Activated CD4-positive, CD25-positive, alpha-beta regulatory T cell treated with anti-CD3 and anti-CD28 coated beads, Interleukin-2, amount 50 U/mL, for 16 hours (primary cell): Measurements from ENCODE around the gene ASTN1.

Source experiments
- DNase-seq: peaks from one replicate; pipeline ENCODE4 v3.0.0-alpha.2; 2020; ENCODE audit warnings: low read depth, low spot score

Gene ASTN1

DNA sequence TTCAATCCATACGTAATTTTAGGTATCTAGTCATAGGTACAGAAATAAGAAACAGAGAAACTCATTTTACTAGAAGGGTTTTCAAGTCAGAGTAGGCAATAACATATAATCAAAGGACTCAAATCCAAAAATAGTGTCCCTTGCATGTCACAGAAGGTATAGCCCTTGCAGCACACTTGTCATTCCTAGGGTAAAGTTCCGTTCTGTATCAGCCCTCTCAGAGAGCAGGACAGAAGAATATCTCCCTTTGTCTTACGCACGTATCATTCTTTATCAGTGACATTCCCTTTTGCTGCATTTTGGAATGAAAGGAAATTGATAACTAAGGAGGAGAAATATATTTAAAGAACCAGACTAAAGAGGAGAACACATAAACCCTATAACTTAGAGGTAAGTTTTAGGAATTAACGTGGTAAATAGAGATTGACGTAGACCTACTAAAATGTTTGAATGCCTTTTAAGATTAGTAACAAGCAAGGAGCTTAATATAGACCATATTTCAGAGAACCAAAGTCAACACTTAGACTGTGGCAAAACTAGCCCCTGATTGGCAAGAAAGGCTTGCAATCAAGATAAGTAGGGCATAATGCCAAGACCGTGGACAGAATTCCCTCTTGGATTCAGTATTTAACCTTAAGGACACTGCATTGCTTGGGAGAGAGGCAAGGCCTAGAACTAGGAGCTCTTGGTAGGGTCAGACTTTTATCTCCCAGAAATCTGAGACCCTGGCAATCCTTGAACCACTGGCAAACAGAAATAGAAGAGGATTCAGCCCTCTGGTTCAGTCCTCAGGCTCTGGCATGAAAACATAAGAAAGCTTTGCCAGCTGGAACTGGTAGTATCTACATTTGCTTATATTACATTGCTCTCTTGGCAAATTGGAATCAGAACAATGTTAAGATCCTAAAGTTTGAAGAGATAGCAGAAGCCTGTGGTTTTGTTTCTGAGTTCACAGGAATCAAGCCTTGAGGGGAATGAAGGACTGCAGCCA, 232.1 kb downstream of the ASTN1 start:
- no peak for DNase-seq

DNA sequence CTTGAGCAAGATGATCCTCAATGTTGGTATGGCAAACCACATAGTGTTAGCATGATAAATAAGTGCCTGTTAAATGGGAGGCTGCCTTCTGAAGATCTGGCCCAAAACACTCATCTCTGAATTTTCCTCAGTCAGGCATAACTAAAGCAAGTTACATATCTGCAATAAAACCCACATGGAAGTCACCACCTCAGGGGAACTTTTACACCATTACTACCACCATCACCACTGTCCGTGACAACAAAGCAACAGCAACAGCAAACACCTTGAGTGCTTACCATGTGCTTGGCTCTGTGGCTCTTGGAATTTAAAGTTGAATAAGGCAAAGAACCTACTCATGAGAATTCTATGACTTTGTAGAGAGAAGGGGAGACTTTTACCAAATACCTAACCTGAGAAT, 233.0 kb downstream of the ASTN1 start:
- DNase-seq: no peak

DNA sequence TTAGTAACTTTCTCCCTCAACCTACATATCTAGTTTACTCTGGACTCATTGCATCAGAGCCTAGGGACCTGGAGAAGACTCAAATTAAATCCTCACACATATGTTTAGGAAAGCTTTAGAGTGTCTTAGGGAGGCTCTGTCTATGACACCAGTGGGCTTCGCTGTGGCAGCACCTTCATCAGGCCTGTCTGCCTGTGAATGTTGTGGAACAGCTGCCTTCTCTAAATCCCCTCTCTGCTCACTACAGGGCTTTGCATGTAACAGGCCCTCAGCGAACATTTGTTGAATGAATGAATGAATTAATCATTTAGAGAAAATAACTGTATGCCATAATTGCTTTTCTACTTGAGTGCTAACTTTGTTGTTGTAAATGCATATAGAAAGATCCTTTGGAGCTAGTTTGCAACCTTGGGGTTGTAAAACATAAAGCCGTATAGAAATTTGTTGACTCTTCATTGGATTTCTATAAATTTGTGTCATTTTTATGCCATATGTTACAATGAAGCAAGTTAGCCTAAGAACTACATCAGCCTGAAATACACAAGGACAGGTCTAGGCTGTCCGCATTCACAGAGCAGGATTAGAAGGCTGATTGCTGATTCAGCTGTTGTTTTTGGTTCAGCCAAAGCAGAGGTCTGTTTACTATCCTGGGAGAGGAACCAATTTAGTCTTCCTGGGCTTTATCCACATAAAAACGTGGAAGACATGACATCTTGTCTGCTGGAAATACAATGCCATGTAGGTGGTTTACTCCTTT, 238.0 kb downstream of the ASTN1 start:
- no peak for DNase-seq

DNA sequence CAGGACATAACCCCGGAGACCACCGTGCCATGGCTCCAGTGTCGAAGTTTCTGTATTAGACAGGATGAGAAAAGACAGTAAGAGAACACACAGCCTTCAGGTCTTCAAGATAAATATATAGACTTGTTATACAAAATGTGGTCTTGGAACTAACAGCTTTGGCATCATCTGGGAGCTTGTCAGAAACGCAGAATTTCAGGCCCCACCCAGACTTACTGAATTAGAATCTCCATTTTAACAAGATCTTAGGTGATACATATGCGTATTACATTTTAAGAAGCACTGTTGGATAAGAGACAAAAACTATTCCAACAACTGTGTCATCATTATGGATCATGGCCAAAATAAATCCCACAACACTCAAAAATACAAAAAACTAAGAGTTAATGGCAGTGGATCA, 239.3 kb downstream of the ASTN1 start:
- DNase-seq: no peak

DNA sequence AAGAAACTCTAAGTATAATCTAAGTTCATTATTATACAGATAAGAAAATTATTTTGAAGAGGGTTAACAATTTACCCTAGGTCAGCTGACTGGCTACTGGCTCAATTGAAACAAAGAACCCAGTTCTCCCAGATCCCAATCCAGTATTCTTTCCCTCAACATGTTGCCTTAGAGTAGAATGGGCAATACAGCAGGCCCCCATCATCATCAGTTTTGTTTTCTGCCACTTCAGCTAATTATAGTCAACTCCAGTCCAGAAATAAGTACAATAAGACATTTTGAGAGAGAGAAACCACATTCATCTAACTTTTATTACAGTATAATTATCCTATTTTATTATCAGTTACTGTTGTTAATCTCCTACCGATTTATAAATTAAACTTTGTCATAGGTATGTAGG, 241.2 kb downstream of the ASTN1 start:
- DNase-seq: no peak

DNA sequence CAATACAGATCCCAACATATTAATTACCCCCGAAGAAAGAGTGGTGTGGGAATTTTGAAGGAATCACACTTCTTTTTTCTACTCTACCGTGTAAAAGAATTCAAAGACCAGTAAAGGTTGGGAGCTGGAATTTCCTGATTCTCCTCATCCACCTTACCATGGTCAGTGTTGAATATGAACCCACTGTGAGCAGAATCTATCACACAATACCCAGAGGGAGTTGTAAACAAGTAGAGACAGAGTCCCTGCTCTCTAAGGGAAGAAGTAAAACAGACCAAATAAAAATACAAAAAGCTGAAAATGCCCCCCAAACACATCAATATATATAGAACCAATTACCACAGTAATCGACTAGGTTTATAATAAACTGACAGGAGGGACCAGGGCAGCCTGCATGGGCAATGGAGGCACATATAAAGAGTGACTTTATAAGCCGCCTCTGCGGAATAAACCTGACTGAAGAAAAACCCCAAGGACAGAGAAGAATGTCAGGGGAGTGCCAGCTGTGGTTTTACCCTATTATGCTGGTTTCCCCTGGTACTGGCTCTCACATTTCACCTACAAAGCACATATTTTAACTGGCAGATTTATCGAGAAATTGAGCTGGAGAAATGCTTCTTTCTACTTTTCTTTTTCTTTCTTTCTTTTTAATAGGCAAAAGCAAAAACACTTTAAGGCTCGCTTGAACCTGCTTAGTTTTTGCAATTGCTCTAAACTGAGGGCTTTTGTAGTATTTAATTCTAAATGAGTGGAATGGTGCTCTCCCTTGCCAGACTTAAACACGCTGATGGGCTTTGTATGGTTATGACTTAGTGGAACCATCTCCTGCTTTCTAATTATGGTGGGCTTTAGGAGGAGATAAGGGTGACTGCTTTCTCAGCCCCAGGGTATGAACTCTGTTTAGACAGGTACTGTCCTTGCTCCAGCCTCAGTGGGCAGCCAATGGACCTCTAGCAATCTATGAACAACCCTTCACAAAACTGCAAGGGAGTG, 244.8 kb downstream of the ASTN1 start:
- no peak for DNase-seq

DNA sequence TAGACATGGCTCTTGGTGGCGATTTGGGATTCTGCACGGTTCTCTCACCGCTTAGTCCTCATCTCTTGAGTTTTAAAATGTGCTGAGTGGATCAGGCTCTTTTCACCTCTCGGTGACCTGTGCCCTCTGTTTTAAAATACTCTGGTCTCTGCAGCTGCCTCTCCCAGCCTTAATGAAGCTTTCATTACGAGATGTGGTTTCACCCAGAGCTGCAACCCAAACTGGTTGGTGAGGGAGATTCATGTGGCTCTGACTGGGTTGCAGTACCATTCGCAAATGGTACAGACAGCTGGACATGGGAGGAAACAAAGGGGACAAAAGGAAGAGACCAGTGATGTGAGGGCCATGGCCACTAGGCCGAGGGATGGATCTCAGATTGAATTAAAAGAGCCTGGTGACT, 258.9 kb downstream of the ASTN1 start:
- DNase-seq: no peak

DNA sequence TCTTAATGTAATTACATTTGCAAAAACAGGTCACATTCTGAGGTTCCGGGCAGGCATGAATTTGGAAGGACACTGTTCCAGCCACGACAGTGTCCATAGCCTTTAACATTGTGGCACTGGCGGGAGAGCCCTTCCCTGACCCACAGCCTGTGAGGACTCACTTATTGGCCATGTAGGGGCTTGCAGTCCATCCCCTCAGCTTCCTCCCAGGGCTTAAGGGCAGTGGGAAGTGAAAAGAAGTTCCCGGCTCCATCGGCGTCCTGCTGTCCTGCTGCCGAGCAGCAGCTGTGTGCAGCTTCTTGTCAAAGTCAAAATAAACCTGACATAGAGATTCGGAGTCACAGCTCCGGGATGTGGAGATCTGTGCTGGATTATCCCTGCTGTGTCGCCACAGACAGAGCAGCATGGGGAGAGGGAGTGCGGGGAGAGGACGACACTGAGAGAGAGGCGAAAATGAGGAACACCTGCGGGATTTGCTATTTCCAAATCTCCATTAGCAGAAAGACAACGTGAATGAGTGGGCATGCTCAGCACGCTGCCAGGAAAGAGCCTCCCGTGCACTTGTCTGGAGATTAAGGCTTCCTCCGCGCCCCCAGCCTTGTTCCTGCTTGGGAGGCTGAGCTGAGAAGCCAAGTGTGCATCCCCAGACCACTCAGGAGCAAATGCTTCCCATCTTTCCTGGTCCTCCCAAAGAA, 260.3 kb downstream of the ASTN1 start:
- DNase-seq: no peak

DNA sequence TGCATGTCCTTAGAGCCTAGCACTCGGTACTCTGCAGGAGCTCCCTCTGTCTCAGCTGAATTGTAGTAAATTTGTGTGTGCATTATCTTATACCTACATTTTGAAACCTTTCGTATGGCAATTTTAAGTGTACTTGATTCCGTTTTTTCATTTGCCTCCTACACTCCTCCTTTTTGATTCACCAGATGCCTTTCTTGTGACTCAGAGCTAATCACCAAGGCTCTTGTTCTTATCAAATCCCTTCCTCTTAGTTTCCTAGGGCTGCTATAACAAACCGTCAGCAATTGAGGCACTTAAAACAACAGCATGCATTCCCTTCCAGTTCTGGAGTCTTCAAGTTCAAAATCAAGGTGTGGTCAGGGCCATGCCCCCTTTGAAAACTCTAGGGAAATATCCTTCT, 261.0 kb downstream of the ASTN1 start:
- no peak for DNase-seq

DNA sequence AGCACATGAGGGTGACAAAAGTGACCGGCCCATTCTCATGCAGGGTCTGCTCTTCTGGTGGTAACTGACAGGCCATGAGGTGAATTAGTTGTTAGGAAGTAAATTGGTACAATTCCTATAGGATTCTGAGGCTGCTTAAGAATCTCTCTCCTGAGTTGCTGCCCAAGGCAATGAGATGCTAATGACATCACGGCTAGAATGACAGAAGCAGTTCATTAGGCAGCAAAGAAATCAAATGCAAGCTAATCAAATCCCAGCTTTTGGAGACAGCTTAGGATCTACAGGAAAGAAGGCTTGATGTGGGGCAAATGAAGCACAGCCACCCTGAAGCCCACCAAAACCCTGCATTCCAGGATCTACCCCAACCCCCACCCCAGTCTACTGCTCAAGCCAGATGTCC, 265.2 kb downstream of the ASTN1 start:
- no peak for DNase-seq

DNA sequence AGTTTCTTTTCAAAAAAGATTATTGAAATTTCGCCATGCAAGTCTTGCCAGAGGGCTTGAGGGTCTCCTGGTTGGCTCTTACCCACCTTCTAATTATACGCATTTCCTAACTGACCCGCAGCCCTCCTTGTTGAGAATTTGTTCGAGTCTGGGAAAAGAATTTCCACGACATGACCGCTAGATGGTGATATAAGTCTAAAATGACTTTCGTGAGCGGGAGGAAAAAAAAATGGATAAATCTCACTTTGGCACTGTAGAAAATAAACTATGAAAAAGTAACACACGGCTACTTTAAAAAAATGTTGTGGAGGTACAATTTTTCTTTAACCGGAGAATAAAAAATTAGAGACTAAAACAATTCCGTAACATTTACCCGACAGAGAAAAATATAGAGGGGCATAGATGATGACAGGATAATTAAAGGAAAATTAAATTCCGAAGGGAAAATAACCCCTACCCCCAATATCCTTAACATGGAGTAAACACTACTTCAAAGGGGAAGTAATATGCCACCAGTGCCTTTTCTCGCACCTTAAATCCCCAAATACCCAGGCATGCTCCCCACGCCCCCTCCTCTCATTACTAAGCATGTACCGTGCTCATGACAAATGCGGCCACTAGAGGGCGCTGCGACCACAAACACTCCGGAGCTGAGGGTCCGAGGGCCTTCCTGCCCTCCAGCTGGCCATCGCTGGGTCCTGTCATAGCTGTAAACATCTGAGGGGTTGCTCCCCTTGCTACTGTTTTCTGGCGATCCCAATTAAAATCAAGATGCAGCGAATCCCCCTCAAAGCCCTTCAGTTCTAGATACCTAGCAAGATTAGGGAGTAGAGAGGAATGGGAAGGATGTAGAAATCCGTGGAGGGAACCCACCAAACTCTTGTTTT, 266.9 kb downstream of the ASTN1 start:
- DNase-seq: no peak

DNA sequence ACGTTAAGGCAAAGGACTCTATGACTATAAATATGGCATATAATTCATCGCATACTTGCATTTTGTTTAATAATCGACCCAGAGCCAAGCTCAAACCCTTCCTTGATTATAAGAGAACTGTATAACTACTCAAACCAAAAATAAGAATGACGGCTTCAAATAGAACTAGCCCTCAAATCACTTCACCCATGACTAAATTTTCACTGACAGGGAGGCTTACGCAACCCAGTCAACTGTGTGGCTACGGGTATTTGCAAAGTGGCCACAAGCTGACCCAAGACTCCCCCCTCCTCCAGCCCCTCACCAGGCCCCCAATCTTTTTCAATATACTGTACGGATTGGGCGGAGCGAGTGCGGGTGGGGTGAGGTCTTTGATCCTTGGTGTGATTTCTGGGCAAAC, 268.3 kb downstream of the ASTN1 start:
- DNase-seq: no peak

DNA sequence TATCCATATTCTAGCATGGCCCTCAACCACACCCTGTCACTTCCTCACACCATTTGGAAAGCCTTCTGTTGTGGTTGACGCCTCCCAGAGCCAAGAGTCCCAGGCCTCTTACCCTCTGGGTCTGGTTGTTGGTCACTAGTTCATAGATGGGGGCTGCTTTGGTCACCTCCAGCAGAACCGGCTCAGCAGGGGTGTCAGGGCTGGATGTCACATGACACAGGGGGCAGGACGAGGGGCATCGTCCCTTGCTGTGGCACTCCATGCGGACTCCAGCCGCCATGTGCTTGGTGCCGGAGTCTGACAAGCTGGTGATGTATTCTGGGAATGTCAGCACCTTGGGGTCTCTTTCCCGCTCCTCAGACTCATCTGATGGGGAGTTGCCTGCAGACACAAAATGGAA, 270.1 kb downstream of the ASTN1 start:
- DNase-seq: no peak

DNA sequence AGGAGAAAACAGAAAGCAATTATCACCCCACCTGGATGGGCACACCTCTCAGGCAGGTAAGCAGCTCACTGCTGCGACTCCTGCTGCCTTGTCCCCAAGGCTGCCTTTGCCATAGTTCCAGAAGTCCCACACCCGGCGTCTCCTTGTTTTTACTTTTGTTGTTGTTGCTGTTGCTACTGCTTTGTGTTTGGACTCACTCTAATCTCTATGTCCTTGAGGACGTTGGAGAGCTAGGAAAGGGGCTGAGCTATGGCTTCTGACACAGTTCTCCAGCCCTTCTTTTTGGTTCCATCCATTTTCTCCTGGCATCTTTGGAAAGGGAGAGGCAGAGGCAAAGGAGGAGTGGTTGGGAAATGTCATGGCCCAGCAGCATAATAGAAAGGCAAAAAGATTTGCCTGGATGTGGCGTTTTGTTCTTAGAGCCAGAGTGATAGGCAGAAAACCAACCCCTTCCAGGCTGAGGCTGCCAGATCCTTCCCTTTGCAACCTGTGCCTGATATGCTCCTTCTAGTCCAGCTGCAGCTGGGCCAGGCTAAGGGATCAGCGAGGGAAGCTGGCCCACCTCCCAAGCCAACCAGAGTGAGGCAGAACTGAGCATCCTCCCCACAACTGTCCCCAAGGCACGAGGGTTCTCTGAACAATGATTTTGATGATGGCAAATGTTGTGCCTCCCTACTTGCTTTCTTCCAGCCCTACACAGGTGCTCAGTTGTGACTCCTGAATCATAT, 270.7 kb downstream of the ASTN1 start:
- no peak for DNase-seq

DNA sequence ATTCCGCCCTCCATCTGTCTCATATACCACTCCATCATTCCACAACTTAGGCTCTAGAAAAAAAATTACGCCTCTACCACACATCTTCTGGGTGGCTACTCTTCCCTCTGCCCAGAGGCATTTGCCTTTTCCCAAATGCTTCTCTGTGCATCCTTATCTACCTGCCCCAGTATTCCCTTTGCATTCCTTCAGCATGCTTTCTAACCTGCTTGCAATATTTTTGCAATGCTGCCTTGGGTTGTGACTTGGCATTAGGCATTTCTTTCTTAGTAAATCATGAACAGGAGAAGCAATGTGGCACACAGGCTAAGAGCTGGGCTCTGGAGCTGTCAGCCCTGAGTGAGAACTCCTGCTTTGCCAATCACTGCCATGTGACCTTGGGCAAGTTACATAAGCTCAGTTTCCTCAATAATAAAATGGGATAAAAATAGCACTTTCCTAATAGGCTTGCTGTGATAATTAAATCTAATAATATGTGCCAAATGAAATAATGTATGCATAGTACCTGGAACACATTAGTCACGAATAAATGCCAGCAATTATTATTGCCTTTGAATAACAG, 276.0 kb downstream of the ASTN1 start:
- DNase-seq: no peak

DNA sequence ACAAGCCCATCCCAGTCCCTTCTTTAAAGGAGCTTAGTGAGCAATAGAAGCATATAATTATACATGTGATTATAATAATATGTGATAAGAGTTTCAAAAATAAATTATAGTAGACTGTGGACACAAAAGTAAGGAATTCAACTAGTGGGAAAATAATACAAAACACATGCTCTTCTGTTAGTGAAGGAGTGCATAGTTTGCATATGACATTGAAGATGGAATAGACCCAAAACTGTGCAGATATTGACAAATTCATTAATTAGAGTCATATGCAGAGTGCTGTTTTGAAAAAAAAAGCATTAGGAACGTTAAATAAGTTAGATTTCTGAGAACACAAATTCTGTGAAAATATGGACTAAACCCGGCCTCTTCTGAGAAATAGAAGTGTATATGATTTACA, 278.8 kb downstream of the ASTN1 start:
- DNase-seq: no peak

DNA sequence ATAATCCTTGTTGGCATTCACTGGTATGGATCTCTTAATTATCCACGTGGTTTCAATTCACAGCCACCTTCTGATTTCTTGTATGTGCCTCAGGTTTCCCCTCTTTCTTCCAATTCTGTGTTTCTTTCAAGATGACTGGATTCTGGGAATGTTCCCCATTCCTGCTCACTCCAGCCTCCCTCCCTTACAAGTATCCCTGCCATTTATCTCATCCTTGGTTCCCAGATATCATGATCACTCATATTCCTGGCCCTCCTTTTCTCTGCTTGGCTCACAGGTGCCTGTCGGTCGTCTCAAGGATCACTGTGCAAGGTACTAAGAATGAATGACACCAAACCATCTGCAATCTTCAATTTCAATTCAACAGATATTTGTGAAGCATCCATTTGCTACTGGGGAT, 279.2 kb downstream of the ASTN1 start:
- no peak for DNase-seq

DNA sequence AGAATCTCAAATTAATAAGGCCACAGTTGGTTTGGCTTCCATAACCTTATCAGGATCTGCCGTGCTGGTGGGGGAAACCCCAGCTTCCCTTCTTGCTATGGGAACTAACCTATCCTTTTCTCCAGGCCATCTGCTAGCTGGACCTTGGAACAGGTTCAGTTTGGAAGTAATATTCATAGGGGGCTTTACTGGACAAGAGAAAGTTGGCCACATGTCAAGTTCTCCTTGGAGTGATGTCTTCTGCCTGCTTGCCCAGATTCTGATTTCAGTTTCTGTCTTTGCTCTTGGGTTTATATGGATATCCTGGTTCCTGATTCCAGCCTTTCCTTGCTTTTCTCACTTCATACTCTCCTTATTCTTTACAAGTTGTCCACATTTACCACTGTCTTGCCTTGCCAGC, 279.6 kb downstream of the ASTN1 start:
- no peak for DNase-seq

DNA sequence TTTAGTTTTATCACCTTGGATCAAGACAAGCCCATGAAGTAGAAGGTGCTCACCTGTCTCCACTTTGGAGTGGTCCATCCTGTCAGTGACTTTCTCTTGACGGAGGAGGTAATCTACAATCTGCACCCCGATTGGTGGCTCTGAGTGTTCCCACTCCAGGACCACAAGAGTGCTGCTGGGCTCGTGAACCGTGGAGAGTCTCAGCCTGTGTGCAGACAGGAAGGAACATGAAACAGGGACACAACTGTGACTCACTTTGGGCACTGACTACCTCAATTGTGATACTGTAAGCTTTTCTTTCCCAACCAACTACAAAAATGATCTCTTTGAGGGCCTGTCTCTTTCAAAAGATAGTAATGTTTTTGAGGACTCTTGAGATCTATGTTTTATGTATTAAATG, 280.2 kb downstream of the ASTN1 start:
- no peak for DNase-seq
